SK-N-MC (cell line): ENCODE measurements around the gene CD58.

ENCODE experiments used
- DNase-seq: peaks from one replicate; pipeline ENCODE4 v3.0.0-alpha.2; 2011; ENCODE audit warnings: low read depth, low spot score
- H3K27ac ChIP-seq: fragments of 200-600 bp; sonication (generic); 2 replicates; pipeline ENCODE4 v1.5.1; 2016; ENCODE audit warnings: mixed run types
- H3K36me3 ChIP-seq: fragments of 200-600 bp; sonication (generic); 2 replicates; pipeline ENCODE4 v1.6.1; 2017; ENCODE audit warnings: antibody characterized with exemption, low read length, mixed read lengths; ENCODE audit not compliant: insufficient read depth
- H3K4me3 ChIP-seq: fragments of 200-600 bp; sonication (generic); 2 replicates; pipeline ENCODE4 v1.5.1; 2016
- H3K9ac ChIP-seq: fragments of 200-600 bp; sonication (generic); 2 replicates; pipeline ENCODE4 v1.8.0; 2017; ENCODE audit warnings: mixed run types, mixed read lengths; ENCODE audit not compliant: insufficient read length
- H3K9me3 ChIP-seq: fragments of 200-600 bp; sonication (generic); 2 replicates; pipeline ENCODE4 v1.6.1; 2017; ENCODE audit warnings: low read depth, mild to moderate bottlenecking, antibody characterized with exemption, low read length, moderate library complexity, mixed read lengths
- EZH2 ChIP-seq: fragments of 200-600 bp; sonication (generic); IDR thresholded peaks from one replicate; pipeline ENCODE4 v1.6.1; 2017; ENCODE audit warnings: antibody characterized with exemption
- FOXP2 ChIP-seq: optimal IDR thresholded peaks from 2 replicates; pipeline ENCODE3; 2011; ENCODE audit warnings: mild to moderate bottlenecking, moderate library complexity; ENCODE audit not compliant: insufficient read depth; ENCODE audit errors: extremely low read length, control extremely low read depth
- POLR2AphosphoS5 ChIP-seq: IDR thresholded peaks from 2 replicates; pipeline ENCODE4 v1.6.1; 2012; ENCODE audit warnings: mild to moderate bottlenecking, low read depth, low read length, borderline replicate concordance

CD58 gene

DNA sequence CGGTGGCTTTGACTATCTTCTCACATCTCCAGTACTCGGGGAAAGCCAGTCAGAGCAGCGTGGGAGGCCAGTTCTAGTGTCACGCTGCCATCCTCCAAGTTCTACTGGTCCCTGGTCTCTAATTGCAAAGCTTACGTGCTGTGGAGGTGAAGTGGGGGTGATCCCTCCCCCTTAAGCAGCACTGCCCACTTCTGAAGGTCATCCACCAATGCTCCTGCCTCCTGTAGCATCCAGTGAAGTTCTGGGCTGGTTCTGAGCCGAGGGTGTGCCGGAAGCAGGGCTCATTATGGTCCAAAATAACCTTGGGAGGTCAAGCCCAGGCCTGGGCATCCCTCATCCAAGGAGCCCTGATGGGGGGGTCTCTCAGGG, 95.0 kb downstream of the CD58 start:
- TF ChIP-seq FOXP2 = no peak
- TF ChIP-seq EZH2 = no peak
- TF ChIP-seq POLR2AphosphoS5 = no peak
- Histone ChIP-seq H3K4me3 (no peak overlapping the region), H3K27ac (no peak overlapping the region), H3K9ac (no peak overlapping the region), H3K9me3 (no peaks in the 10 kb centered on the region), H3K36me3 (no peaks in the 10 kb centered on the region)
- no peak for DNase-seq

GRCh38 chr1:116474921-116475849, 95.6 kb downstream of the CD58 start:
- no peaks in the 10 kb centered on the region for H3K36me3 ChIP-seq
- H3K27ac ChIP-seq = no peak overlapping the region
- no peak overlapping the region for H3K4me3 ChIP-seq
- H3K9ac ChIP-seq = no peak overlapping the region
- DNase-seq = no peak
- TF ChIP-seq FOXP2 (no peak), POLR2AphosphoS5 (no peak), EZH2 (no peak)
- no peaks in the 10 kb centered on the region for H3K9me3 ChIP-seq

DNA sequence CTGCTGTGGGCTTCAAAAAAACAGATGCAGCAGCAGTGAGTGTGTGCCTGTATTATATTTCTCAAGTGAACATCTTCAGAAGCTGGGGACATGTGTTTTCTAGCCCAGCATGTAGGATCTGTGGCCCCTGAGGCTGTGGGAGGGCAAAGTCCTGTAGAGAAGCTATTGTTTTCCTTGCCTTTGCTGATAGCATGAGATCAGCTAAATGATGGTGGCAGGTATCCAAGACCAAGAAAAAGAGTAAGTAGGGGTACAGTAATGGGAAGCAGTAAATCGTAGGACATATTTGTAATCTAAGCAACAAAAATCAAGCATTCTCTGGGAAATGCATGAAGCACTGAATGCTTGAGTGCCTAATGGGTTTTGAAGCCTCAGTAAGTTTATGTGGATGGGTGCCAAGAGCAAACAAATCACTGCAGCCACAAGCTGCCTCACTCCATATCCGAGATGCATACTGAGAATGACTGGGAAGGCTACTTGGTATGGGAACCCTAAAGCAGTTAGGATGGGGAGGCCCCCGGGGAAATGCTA, 98.3 kb downstream of the CD58 start:
- Histone ChIP-seq H3K36me3 (no peaks in the 10 kb centered on the region), H3K9me3 (no peaks in the 10 kb centered on the region), H3K27ac (peak overlapping the region; percentile 91), H3K4me3 (peak overlapping the region; percentile 22), H3K9ac (no peak overlapping the region)
- DNase-seq = peak; percentile 95
- TF ChIP-seq EZH2 (no peak), FOXP2 (peak; percentile 86)

- Histone ChIP-seq H3K27ac (no peak overlapping the region), H3K9ac (no peak overlapping the region), H3K9me3 (no peaks in the 10 kb centered on the region), H3K4me3 (peak overlapping the region; percentile 22; the same call in 1 of the 2 replicates), H3K36me3 (no peaks in the 10 kb centered on the region)
- TF ChIP-seq FOXP2 (no peak), POLR2AphosphoS5 (no peak), EZH2 (no peak)
- DNase-seq = no peak
Observed at GRCh38 chr1:116471241-116471640, 99.6 kb downstream of the CD58 start.

GRCh38 chr1:116470671-116471070, 100.2 kb downstream of the CD58 start:
- H3K9ac ChIP-seq = no peak overlapping the region
- no peak for DNase-seq
- no peak overlapping the region for H3K27ac ChIP-seq
- H3K36me3 ChIP-seq = no peaks in the 10 kb centered on the region
- H3K9me3 ChIP-seq = no peaks in the 10 kb centered on the region
- no peak overlapping the region for H3K4me3 ChIP-seq
- no peak for TF ChIP-seq POLR2AphosphoS5
- no peak for TF ChIP-seq EZH2
- TF ChIP-seq FOXP2 = no peak

GRCh38 chr1:116466810-116467557, 103.8 kb downstream of the CD58 start:
- H3K36me3 ChIP-seq = no peaks in the 10 kb centered on the region
- TF ChIP-seq EZH2 (no peak), FOXP2 (no peak), POLR2AphosphoS5 (no peak)
- H3K27ac ChIP-seq = peak overlapping the region; percentile 85
- no peak for DNase-seq
- H3K9me3 ChIP-seq = no peaks in the 10 kb centered on the region
- H3K9ac ChIP-seq = no peak overlapping the region
- peak overlapping the region; percentile 32 for H3K4me3 ChIP-seq

- Histone ChIP-seq H3K4me3 (peak overlapping the region; percentile 32), H3K36me3 (no peaks in the 10 kb centered on the region), H3K27ac (peak overlapping the region; percentile 85), H3K9me3 (no peaks in the 10 kb centered on the region), H3K9ac (peak overlapping the region; percentile 11)
- peak; percentile 93 for DNase-seq
- TF ChIP-seq FOXP2 (peak; percentile 98), EZH2 (no peak), POLR2AphosphoS5 (peak; percentile 57; the same call in 1 of the 2 replicates)
Observed at GRCh38 chr1:116465845-116466685, 104.8 kb downstream of the CD58 start.
